ENCODE data around the gene SLC35E1.
A peak's percentile ranks its signal among the peaks of the same experiment; 100 is the strongest.

The SLC35E1 gene

GRCh38 chr19:16598848-16599247, 26.6 kb upstream of the SLC35E1 start:
- DNase-seq (ENCODE audit: low read depth in 2 of 2) = no peak

- no peak for DNase-seq (ENCODE audit: low read depth in 2 of 2)
These were observed 24.2 kb upstream of the SLC35E1 start for GRCh38 chr19:16596399-16596798.

DNA sequence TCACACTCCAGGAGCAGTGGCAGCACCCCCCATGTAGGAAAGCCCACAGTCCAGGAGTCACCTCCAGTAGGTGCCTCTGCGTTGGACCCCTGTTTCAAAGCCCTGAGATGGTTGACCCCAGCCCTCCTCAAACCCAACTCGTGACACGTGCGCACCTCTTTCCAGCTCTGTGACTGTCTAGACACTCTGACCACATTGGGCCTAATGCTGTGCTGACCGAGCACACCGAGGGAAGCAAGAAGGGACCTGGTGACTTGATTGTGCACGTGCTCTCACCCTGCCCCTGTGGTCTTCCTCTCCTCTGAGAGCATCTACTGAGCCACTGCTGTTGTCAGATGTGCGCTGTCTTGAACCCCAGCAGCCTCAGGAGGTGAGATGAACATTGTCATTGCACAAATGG, 22.9 kb upstream of the SLC35E1 start:
- no peak for DNase-seq (ENCODE audit: low read depth in 2 of 2)

DNA sequence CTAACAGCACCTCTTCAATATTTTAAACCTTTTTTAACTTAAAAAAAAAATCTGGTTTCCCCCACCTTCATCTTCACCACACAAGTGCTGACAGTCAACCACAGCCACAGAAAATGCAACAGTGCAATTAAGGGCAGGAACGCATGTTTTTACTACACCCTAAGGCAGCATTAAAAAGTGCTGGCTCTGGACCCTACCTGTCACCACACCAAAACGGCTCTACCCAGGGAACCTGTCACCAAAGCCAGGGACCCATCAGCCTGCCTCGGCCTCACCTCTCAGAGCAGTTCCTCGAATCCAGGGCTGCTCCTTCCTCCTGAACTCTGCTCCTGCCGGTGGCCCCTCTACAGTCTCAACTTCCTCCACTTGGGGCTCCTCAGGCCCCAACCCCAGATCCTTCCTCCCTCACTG, 22.5 kb upstream of the SLC35E1 start:
- DNase-seq (ENCODE audit: low read depth in 2 of 2) = no peak

- no peak for DNase-seq (ENCODE audit: low read depth in 2 of 2)
These were observed 21.9 kb upstream of the SLC35E1 start for GRCh38 chr19:16594131-16594586.

- DNase-seq (ENCODE audit: low read depth in 2 of 2) = no peak
These were observed 21.0 kb upstream of the SLC35E1 start for GRCh38 chr19:16593181-16593580.

DNA sequence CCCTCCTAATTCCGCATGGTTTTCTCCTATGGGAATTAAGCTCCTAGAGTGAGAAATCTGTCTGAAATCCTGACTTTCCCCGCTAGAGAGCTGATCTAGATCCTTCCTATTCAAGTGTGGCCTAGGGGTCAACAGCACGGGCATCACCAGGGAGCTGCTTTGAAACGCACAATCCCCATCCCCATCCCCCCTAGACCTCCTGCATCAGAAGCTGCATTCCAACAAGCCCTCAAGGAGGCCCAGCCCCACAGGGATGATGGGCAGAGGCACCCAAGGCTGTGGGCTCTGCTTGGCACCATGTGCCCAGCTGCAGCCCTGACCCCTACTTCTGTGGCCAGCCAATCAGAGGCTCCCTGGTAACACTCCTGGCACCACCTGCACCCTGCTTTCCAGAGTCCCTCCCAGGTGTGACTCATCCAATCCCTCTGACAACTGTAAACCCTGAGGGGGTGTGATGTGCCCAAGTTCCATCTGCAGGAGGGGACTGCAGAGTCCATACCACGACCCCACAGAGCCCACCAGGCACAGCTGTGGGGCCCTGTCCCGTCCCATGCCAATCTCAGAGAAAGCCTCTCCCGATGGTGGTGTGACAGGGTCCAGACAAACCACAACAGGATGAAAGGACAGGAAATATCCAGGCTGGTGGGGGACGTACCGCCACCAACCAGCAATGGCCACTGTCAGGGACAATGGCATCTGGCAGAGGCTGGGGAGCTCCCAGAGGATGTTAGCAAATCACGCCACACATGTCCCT, 19.8 kb upstream of the SLC35E1 start:
- no peak for DNase-seq (ENCODE audit: low read depth in 2 of 2)

DNA sequence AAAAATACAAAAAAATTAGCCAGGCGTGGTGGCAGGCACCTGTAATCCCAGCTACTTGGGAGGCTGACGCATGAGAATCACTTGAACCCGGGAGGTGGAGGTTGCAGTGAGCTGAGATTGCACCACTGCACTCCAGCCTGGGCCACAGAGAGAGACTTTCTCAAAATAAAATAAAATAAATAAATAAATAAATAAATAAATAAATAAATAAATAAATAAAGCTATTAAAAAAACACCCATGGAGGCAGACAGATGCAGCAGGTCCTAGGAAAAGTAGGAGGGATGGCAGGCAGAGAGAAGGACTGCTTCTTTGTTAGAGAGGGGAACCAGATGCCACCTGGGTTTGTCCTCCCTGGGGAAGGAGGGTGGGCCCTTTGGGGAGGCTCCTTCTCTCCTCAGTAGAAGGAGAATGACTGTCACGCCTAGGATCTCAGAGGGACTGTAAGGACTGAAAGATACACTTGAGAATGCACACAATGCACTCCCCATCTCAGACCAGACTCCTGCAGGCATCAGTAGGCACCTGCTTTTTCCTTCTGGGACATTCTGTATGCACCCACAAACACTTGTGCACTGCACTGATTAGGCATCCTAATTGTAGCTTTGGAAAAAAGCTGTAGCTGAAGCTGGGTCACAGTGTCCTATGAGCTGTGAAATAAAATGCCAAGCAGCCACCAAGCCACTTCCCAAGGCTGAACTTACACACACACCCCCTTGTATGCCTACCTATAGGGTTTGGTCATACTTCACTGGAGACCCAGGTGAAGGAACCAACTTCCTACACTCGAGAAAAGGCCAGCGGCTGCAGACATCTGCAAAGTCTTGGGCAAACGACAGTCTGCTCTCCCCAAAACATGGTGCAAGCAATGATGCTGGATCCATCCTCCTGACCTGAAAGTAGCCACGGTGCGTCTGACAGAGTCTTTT, 18.9 kb upstream of the SLC35E1 start:
- no peak for DNase-seq (ENCODE audit: low read depth in 2 of 2)

DNA sequence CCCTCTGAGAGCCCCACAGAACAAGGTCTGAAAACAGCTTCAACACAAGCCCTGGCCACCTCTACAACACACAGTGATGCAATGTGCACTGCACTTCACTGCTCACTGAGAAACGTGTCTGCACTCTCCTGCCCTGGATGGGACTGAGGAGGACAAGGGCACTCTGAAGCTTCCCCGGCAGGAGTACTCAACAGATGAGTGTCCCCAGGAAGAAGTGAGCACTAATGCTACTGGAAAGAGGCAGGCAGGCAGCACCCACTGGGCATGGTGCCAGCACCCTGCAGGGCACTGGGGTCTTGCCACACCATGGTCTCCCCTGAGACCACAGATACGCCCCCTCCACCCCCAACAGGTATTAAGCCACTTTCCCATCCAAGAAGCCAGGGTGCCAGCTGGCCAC, 17.7 kb upstream of the SLC35E1 start:
- no peak for DNase-seq (ENCODE audit: low read depth in 2 of 2)

- DNase-seq (ENCODE audit: low read depth in 2 of 2) = no peak
These were observed 16.8 kb upstream of the SLC35E1 start for GRCh38 chr19:16588824-16589577.

GRCh38 chr19:16587833-16588823, 15.9 kb upstream of the SLC35E1 start:
- DNase-seq (ENCODE audit: low read depth in 2 of 2) = peak in 1 of 2 donors; percentile 20

DNA sequence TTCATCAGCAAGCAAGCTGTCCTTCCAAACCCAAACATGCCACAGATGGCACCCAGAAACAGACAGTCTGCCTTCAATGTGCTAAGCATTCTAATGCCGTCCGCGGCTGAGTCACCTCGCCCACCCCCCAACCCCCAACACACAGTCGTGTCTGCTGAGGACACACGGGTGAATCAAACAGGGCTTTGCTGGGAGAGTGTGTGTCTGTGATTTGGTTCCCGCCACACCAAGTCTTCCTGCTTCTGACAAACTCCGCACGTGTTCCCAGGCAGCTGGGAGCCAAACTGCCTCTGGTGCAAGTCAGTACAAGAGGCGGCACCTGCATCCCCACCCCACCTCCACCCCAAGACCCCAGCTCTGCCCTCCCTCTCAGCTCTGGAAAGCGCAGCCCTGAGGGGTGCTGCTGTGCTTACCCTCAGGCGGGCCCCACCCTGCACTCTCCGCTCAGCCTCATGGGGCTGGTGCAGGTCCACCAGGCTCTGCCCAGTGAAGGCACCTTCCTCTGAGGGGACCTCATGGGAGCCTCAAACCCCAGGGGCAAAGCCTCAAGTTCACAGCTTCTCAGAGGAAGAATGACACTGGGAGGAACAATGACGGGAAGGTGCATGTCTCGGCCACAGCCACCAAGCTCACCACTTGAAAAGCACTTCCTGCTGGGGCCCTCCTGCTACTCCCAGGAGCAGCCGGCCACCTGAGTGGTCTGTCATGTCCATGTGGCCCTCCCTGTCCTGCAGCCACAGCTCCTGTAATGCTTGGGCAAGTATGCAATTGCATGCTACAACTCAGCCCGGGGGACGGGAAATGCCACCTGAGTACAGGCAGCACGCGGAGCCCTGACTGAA, 15.0 kb upstream of the SLC35E1 start:
- DNase-seq (ENCODE audit: low read depth in 2 of 2) = peak; percentile 35 to 46

DNA sequence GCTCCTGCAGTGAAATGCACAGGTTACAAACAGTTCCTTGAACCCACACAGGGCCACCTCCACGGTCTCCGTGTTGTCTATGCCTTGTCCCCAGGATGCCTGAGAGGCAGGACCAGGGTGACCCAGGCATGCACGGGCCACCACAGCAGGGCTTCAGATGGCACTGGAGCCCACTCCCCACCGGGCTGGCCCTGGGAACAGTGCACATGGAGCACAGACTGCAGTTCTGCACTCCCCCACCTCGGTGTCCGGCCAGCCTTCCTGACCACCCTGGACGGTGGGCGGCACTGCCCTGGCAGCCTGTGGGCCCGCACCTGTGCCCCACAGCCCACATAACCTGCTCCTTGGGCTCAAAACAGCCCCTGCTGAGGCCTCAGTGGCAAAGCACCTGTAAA, 14.3 kb upstream of the SLC35E1 start:
- no peak for DNase-seq (ENCODE audit: low read depth in 2 of 2)

- no peak for DNase-seq (ENCODE audit: low read depth in 2 of 2)
These were observed 13.7 kb upstream of the SLC35E1 start for GRCh38 chr19:16585808-16586476.

DNA sequence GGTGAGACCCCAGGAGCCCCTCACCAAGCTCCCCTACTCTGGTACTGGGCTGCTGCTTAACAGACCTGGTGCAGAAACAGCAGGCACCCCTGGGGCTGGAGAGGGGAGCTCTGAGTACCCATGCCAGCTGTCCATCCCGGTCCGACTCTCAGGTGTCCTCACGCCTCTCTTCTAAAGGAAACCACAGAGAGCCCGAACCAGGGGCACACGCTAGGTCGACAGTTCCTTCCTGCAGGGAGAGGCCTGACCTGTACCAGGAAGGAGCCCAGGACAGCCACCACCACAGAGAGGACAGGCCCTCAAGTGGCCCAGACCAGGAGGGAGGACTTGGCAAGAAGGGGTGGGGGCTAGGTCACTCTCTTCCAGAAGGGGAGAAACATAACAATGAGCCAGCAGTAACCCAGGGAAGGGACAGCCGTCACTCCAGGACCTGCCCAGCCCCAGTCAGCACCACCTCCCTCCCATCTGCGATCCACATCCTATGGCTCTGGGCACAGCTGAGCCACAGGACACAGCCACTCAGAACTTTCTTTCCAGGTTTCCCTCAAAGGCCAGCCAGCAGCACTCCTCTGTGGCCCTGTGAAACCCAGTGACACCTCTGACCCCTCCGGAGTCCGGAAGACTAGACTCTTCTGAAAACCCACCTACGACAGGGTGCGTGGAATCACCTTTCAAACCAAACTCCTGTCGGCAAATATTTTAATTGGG, 13.0 kb upstream of the SLC35E1 start:
- DNase-seq (ENCODE audit: low read depth in 2 of 2) = no peak

DNA sequence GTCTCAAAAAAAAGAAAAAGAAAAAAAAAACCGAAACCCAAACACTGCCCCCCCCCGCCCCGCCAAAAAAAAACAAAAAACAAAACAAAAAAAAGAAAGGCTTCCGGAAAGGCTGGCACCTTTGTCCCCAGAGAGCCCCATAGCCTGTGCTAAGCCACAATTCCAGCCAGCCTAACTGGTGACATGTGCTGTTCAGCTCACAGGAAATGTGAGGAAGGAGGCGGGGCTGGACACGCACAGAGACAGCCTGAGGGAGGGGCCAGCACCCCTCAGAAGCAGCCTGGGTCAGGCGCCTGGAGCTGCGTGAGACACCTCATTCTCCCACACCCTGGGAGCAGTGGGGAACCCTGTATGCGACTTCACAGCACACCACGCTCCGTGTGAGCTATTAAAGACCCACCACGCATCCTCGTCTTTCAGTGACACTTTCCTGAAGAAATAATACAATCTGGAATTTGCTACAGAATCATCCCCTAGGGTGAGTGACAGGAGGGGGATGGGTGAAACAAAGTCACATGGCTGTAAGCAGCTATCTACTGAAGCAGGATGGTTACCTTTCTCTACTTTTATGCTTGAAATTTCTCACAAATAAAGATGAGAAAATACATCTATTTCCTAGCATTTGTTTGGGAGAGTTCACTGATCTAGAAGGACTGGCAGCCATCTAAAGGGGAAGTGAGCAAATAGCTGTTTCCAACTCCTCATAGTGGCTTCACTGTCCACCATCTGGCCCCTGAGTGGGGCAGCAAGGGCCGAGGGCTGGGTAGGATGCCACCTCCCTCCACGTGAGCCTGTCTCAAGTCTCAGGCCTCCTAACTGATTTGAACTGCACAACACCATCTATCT, 12.3 kb upstream of the SLC35E1 start:
- DNase-seq (ENCODE audit: low read depth in 2 of 2) = peak; percentile 71 to 72

GRCh38 chr19:16582486-16583261, 10.5 kb upstream of the SLC35E1 start:
- DNase-seq (ENCODE audit: low read depth in 2 of 2) = no peak
